Measurements from ENCODE around the gene HDAC4.

DNA sequence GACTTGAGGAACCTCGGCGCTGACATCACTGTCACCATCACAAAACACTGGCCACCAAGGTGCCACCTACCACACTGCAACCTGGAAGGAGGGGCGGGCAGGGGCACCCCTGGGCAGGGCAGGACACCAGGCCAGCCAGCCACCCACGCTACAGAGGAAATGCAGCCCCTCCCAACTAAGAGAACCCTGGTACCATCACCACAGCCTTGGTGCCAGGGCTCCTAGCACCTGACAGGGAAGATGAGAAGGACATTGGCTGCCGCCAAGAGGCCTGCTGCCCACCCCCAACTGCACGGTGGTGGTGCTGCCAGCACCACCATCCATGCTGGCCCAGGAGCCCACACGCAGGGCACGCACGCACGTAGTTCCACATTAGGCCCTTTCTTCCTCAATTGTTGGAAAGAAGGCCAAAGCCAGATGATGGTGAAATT, 88.7 kb downstream of the HDAC4 start:
- TF ChIP-seq, protein P1, sequence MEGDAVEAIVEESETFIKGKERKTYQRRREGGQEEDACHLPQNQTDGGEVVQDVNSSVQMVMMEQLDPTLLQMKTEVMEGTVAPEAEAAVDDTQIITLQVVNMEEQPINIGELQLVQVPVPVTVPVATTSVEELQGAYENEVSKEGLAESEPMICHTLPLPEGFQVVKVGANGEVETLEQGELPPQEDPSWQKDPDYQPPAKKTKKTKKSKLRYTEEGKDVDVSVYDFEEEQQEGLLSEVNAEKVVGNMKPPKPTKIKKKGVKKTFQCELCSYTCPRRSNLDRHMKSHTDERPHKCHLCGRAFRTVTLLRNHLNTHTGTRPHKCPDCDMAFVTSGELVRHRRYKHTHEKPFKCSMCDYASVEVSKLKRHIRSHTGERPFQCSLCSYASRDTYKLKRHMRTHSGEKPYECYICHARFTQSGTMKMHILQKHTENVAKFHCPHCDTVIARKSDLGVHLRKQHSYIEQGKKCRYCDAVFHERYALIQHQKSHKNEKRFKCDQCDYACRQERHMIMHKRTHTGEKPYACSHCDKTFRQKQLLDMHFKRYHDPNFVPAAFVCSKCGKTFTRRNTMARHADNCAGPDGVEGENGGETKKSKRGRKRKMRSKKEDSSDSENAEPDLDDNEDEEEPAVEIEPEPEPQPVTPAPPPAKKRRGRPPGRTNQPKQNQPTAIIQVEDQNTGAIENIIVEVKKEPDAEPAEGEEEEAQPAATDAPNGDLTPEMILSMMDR (IDR thresholded peaks at IDR 0.05): no peak
- TF ChIP-seq POLR2A (IDR thresholded peaks at IDR 0.05): no peak
